ENCODE data around the gene PTH2R.
"Not testable (repeated sequence)": the region's sequence is repeated elsewhere in the genome, so short reads cannot be mapped to it uniquely, and the experiment has no call there.

GRCh38 chr2:208447447-208447846, 40.9 kb downstream of the PTH2R start:
- TF ChIP-seq CTCF (optimal IDR thresholded peaks at IDR 0.05 in 1 of 3, IDR thresholded peaks at IDR 0.05 in 1 of 3, conservative IDR thresholded peaks at IDR 0.05 in 1 of 3; ENCODE audit: extremely low read depth in 1 of 3, insufficient read depth in 2 of 3, low read length in 3 of 3); EZH2 (IDR thresholded peaks at IDR 0.05; ENCODE audit: low read length): not testable (repeated sequence)

All from keratinocyte (primary cell).